ENCODE data around the gene ACTA1.
"Not testable (repeated sequence)": the region's sequence is repeated elsewhere in the genome, so short reads cannot be mapped to it uniquely, and the experiment has no call there.

The ACTA1 gene

GRCh38 chr1:229438021-229438420 is 4.1 kb upstream of the ACTA1 start:
- no peak for DNase-seq

GRCh38 chr1:229437443-229437842 is 3.5 kb upstream of the ACTA1 start:
- DNase-seq: no peak

- DNase-seq: no peak
These were observed 2.3 kb upstream of the ACTA1 start for GRCh38 chr1:229436201-229436600.

- no peak for DNase-seq
These were observed 752 bp upstream of the ACTA1 start for GRCh38 chr1:229434641-229435051.

- no peak for DNase-seq
These were observed 410 bp downstream of the ACTA1 start for GRCh38 chr1:229433364-229434004.

GRCh38 chr1:229432905-229433304 is 989 bp downstream of the ACTA1 start:
- DNase-seq: no peak

- DNase-seq: no peak
These were observed 1.8 kb downstream of the ACTA1 start for GRCh38 chr1:229432116-229432461.

- DNase-seq: no peak
These were observed 2.4 kb downstream of the ACTA1 start for GRCh38 chr1:229431284-229432115.

- peak; percentile 33 to 46 for DNase-seq
These were observed 3.1 kb downstream of the ACTA1 start for GRCh38 chr1:229430761-229431283.

- DNase-seq: no peak
These were observed 5.6 kb downstream of the ACTA1 start for GRCh38 chr1:229428256-229428655.

GRCh38 chr1:229427572-229427971 is 6.3 kb downstream of the ACTA1 start:
- DNase-seq: no peak

- DNase-seq: no peak
These were observed 8.2 kb downstream of the ACTA1 start for GRCh38 chr1:229425564-229426159.

GRCh38 chr1:229420765-229421164 is 13.1 kb downstream of the ACTA1 start:
- DNase-seq: no peak

- DNase-seq: no peak
These were observed 13.7 kb downstream of the ACTA1 start for GRCh38 chr1:229420224-229420623.

GRCh38 chr1:229418586-229418985 is 15.3 kb downstream of the ACTA1 start:
- DNase-seq: not testable (repeated sequence)

- not testable (repeated sequence) for DNase-seq
These were observed 21.1 kb downstream of the ACTA1 start for GRCh38 chr1:229412810-229413209.

- DNase-seq: no peak
These were observed 21.8 kb downstream of the ACTA1 start for GRCh38 chr1:229412056-229412455.

GRCh38 chr1:229411434-229412055 is 22.3 kb downstream of the ACTA1 start:
- DNase-seq: no peak

- DNase-seq: peak; percentile 43 to 53
These were observed 23.0 kb downstream of the ACTA1 start for GRCh38 chr1:229410692-229411433.

GRCh38 chr1:229410370-229410691 is 23.6 kb downstream of the ACTA1 start:
- DNase-seq: peak; percentile 29 to 33

- DNase-seq: no peak
These were observed 24.1 kb downstream of the ACTA1 start for GRCh38 chr1:229409616-229410369.

GRCh38 chr1:229408458-229409037 is 25.3 kb downstream of the ACTA1 start:
- no peak for DNase-seq
